HG02852 (cell line): Measurements from ENCODE around the gene ERO1B.
"Not testable (repeated sequence)": the region's sequence is repeated elsewhere in the genome, so short reads cannot be mapped to it uniquely, and the experiment has no call there.

Experiments
- ATAC-seq: cut with Tn5 transposase; IDR thresholded peaks from one replicate; pipeline ENCODE4 v1.9.1; 2021; ENCODE audit warnings: mild to moderate bottlenecking, moderate library complexity; ENCODE audit not compliant: unreplicated experiment

Gene ERO1B, protein sequence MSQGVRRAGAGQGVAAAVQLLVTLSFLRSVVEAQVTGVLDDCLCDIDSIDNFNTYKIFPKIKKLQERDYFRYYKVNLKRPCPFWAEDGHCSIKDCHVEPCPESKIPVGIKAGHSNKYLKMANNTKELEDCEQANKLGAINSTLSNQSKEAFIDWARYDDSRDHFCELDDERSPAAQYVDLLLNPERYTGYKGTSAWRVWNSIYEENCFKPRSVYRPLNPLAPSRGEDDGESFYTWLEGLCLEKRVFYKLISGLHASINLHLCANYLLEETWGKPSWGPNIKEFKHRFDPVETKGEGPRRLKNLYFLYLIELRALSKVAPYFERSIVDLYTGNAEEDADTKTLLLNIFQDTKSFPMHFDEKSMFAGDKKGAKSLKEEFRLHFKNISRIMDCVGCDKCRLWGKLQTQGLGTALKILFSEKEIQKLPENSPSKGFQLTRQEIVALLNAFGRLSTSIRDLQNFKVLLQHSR

DNA sequence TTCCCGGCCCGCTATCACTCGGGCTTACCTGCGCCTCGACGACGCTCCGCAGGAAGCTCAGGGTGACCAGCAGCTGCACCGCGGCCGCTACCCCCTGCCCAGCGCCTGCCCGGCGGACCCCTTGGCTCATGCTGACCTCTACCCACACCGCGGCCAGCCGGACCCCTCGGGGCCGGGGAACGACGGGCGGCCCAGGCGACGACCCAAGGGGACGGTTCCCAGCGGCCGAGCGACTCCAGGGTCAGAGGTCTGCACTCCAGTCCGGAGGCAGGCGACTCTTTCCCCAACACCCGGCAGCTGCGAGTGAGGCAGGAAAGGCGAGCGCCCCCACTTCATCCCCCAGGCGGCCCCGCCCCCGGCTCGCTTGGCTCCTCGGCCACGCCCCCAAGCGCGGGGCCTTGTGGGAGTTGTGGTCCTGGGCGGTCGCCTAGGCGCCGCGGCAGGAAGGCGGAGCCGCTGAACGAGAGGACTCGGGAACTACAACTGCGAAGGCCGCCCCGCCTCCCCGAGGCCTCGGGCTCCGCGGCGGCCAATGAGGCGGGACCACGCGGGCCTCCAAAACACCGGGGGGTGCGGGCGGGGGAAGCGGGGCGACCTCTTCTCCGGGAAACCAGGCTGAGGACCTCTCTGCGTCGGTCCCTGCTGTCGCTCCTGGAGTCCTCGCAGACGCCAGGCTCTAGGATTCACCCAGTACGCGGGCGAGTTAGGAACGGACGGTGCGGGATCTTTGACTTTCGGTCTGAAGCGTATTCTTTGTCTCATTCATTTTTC, at the start of gene ERO1B:
TSS of gene ERO1B (minus strand) at position 305 of the 771 bp plus-strand sequence. CDS start at position 130, 175 bp downstream.
- peak; percentile 78 for ATAC-seq

DNA sequence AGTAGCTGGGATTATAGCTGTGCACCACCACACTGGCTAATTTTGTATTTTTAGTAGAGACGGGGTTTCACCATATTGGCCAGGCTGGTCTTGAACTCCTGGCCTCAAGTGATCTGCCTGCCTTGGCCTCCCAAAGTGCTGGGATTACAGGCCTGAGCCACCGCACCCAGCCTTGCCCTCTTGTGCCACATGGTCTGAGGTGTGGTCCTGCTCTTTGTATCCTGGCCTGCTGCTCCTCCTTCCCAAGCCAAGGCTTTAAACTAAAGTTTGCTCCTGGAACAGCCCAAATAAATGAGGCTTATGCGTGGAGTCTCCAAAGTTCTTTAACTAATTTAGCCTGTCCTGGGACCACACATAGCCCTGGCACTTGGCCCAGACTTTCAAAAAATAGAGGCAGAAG, 49.7 kb upstream of the ERO1B start:
- not testable (repeated sequence) for ATAC-seq

DNA sequence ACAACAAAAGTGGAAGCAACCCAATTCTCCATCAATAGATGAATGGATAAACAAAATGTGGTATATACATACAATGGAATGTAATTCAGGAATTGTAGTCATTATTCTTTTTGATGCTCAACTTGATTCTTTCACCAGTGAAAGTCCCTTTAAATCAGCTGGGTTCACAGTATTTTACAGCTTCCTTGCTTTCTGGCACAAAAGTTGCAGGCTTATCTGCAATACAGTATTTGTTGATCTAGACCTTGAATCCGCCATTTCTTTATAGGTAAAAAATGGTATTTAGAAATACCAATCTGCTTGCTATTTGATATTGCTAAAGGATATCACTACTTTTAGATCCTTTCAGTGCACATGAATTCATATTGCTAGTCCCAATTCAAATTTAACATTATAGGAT, 44.7 kb upstream of the ERO1B start:
- ATAC-seq = no peak

DNA sequence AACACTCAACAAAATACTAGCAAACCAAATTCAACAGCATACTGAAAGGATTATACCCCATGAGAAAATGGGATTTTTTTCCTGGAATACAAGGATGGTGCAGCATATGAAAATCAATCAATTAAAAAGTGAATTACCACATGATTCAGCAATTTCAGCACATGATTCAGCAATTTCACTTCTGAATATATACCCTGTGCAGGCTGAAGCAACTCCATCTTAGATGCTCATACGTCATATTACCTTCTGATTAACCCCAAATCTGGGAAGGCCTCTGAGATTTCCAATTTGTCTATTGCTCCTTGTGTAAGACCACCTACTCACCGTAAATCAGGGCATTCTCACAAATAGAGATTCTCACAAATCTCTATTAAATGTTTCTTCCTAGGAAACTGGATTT, 43.8 kb upstream of the ERO1B start:
- no peak for ATAC-seq

DNA sequence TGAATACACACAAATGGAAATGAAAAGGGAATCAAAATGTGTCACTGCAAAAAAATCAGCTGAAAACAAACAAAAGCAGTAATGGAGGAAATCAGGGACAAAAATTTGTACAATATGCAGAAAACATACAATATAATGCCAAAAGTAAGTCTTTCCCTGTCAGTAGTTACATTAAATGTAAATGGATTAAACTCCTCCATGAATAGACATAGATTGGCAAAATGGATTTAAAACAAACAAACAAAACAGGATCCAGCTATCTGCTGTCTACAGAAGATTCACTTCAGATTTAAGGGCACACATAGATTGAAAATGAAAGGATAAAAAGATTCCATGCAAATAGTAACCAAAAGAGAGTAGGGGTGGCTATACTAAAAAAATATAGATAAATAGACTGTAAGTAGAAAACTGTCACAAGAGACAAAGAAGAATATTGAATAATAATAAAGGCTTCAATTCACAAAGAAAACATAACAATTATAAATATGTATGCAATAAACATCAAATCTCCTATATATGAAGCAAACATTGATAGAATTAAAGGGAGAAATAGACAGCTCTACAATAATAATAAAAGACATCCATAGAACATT, 42.2 kb upstream of the ERO1B start:
- ATAC-seq = no peak

DNA sequence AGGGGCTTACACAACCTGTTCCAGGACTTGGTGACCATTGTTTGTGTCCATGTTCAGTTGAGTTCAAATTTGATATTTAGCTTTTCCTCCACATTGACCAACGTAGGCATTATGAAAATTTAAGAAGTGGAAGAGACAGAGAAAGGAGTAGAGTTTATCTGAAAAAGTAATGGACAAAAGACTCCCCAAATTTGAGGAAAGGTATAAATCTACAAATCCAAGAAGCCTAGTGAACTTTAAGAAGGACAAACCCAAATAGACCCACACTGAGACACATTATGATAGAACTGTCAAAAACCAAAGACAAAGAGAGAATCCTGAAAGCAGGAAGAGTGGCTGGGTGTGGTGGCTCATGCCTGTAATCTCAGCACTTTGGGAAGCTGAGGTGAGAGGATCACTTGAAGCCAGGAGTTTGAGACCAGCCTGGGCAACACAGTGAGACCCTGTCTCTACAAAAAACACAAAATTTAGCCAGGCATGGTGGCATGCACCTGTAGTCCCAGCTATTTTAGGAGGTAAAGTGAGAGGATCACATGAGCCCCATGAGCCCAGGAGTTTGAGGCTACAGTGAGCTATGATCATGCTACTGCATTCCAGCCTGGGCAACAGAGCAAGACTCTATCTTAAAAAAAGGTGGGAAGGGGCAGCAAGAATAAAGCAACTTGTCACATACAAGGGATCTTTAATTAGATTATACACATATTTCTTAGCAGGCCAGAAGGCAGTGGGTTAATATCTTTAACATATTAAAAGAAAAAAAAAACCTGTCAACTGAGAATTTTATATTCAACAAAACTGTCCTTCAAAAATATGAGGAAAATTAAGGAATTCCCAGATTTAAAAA, 41.0 kb upstream of the ERO1B start:
- no peak for ATAC-seq

DNA sequence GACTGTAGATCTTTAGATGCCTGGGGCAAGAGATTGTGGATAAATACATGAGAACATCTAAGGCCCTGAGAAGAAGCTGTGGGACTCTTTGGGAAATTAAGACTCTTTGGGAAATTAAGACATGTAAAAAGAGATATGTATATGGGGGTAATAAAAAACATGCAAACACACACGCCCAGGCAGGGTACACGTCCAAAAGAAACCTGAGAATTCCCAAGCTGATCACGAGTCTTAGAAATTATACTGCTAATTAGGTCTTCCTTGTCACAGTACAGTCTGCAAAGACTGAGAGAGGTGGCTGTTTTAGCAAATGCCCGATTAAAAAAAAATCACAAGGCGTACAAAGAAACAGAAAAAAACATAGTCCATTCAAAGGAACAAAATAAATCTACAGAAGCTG, 39.3 kb upstream of the ERO1B start:
- no peak for ATAC-seq

DNA sequence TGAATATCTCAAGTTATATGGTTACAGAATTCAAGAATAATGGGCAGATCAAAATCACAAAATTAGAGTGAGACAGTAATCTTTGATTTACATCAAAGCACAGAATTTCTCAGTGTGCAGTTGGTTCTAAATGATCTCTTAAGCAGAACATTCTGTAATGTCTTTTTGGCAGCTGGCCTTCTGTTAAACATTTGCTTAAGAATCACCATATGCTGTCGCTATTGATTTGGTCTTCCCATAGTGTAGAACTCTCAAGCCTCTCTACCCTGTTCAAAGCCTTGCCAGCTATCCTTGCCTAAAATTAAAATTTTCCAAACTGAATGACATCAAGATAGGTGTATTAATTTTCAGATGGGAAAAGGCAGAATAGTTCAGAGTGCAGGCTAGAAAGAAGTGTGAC, 38.9 kb upstream of the ERO1B start:
- no peak for ATAC-seq

DNA sequence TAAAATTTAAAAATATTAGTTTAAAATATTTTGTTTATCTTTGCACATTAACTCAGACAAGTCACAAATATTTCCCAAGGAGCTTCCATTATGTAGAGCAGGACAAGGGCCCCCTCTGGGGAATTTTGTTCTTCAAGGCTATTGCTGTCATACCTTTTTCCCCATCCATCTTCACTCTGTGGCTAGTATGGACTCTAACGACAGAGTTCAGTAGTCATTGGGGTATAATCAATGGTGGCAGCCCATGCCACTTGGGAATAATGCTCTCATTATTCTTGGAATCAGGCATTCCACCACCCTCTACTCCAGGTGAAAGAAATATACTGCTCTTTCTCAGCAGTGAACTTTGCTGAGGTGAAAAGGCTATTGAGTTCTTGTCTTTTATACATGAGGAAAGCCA, 38.5 kb upstream of the ERO1B start:
- ATAC-seq = no peak

DNA sequence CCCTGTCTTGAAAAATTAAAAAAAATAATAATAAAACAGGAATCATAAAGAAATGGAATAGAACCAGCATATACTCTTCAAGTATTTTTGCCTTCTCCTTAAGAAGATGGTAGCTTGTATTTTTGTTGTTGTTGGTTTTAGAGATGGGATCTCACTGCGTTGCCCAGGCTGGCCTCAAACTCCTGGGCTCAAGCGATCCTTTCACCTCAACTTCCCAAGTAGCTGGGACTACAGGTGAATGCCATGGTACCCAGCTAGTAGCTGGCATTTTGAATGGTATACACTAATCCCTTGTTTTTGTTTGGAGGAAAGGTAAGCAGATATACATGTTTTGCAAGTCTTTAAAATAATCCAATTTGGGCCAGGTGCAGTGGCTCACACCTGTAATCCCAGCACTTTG, 34.7 kb upstream of the ERO1B start:
- no peak for ATAC-seq

DNA sequence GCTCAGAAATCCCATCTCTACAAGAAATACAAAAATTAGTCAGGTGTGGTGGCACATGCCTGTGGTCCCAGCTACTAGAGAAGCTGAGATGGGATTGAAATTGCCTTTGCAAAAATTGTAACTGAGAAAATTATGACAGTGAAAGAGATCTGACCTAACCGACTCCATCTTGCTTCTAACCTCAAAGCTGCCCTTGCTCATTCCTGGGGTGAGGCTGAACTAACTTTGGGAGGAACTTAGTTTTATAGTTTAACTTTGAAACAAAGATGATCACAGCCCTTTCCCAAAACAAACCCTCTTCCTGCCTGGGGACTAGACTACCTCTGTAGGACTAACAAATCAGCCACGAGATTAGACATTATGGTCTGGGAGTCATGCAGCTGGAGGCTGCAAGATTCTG, 33.8 kb upstream of the ERO1B start:
- no peak for ATAC-seq

DNA sequence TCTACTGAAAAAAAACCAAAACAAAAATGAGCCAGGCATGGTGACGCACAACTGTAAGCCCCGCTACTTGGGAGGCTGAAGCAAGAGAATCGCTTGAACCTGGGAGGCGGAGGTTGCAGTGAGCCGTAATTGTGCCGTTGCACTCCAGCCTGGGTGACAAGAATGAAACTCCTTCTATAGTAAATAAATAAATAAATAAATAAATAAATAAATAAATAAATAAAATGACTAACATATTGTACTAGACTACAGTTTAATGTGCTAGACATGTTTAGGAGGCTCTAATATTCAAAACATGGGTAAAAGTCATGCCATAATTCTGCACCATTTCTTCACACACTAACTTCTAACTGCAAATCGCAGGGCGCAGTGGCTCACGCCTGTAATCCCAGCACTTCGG, 33.3 kb upstream of the ERO1B start:
- no peak for ATAC-seq

DNA sequence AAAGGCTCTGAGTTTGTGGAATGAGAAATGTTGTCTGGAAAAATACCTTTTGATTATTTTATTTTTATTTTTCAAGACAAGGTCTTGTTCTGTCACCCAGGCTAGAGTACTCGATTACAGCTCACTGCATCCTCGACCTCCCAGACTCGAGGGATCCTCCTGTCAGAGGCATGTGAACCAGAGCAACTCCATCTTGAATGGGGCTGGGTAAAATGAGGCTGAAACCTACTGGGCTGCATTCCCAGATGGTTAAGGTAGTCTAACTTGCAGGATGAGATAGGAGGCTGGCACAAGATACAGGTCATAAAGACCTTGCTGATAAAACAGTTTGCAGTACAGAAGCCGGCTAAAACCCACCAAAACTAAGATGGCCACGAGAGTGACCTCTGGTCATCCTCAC, 32.3 kb upstream of the ERO1B start:
- not testable (repeated sequence) for ATAC-seq

DNA sequence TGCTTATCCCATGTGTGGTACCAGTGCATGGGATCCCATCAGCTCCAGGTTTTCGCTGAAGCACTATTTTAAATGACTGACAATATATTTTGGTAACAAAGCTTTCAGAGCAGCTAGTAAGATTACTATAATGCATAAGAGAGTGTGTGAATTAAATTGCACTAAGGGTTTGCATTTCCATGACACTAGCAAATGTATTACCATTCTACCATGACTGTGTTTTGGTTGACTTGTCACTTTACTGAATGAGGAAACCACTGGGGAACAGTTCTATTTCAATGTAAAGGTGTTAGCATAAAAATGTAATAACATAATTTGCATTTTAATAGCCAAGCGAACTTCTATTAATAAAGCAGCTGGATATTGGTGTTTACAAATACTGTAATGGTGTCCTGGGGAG, 31.7 kb upstream of the ERO1B start:
- no peak for ATAC-seq

DNA sequence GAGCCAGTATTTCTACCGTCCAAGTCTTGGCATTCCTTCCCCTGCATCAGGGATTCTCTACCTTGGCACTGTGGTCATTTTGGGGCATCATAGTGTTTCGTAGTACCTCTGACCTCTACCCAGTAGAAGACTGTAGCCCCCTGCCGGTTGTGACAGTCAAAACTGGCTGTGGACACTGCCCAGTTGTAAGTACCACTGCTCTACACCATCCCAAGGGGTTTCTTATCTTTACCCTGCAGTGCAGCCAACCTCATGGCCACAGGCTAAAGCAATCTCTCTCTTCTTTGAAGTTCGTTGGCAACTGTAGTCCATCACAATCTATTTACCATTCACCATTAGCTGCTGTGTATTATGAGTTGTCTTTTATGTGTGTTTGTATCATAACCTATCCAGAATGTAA, 29.3 kb upstream of the ERO1B start:
- no peak for ATAC-seq

DNA sequence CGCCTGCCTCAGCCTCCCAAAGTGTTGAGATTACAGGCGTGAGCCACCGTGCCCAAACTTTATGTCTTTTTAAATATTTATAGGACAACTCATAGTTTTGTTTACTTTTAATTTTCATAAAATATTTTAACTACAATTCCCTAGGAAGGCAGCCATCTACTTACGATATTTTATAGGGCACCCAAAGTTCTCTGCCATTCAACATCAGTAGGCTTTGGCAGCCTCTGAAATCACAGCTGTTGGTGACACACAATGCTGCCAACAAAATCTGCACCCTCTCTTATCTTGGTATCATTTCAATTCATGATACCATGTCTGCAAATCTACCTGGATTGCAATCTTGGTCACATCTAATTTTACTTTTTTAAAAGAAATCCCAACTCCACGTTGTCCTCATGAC, 27.1 kb upstream of the ERO1B start:
- ATAC-seq = no peak

DNA sequence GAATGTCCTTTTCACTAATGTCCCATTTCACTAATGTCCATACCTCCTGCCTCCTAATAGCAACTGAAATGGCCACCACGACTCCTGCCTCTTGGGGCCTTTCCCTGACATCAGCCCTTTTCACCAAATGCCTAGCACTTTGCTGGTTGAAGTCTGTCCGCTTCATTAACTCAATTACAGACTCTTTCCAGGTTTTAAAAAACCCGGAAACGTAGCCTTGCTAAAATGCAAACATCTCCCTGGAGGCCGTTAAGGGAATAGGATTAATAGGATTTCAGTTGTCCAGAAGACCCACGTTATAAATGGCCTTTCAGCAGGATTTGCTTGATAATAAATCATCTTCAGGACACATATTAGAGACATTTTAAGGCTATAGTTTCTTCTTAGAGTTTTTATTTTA, 25.7 kb upstream of the ERO1B start:
- no peak for ATAC-seq

DNA sequence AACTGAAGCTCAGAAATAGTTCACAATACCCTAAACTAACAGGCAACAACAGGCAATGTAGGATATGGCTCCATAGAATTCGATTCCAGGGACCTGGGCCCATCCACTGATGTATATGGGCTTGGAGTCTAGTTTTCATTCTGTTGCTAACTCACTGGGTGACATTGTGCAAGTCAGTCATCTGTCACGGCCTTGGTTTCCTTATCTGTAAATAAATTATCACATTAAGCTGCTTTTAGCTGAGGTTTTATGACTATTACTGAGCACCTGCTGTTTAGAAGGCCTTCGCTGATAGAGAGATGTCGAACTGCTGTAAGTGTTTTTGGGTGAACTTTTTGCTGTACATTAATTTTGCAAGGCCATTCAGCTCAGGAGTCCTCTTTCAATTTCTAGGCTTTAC, 22.9 kb upstream of the ERO1B start:
- no peak for ATAC-seq

DNA sequence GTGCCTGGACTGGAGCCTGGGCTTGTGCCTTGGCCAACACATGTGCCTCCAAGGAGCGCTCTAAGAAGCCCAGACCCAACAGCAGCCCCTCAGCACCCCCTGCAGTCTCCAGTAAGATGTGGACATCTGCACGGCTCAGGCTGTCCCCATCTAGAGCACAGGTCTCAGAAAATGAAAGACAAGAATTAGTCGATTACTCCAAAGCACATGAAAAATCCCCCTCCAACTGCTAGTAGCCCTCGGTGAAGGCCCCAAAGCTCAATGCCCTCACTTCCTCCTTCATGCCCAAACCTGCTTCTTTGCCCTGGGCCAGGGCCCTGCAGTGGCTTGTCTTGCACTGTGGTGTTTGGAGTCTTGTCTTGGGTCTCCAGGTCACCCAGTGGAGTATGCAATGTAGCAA, 21.9 kb upstream of the ERO1B start:
- ATAC-seq = peak; percentile 66

DNA sequence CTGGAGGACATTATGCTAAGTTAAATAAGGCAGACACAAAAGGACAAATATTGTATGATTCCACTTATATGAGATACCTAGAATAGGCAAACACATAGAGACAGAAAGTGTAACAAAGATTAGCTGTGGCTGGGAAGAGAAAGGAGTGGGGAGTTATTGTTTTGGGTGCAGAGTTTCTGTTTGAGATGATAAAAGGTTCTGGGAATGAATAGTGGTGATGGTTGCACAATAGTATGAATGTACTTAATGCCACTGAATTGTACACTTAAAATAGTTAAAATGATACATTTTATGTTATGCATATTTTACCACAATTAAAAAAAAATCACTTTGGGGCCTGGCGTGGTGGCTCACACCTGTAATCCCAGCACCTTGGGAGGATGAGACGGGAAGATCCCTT, 21.2 kb upstream of the ERO1B start:
- no peak for ATAC-seq

DNA sequence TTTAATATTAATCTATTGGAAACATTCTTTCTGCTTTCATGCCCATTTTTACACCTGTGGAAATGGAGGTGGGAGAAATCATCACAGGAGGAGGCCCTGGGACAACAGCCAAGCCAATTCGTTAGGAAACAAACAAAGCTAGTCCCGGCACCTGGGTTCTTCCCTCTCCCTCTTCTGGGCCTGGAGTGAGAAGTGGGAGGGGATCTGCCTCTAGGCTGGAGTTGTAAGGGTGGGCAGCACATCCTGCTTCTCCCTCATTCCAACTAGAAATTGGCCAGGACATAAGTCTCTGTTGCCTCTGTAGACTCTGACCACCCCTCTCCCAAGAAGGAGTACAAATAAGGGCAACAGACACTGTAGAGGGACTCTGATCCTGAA, 20.2 kb upstream of the ERO1B start:
- no peak for ATAC-seq
